ENCODE data around the gene ADAMTSL1.

DNA sequence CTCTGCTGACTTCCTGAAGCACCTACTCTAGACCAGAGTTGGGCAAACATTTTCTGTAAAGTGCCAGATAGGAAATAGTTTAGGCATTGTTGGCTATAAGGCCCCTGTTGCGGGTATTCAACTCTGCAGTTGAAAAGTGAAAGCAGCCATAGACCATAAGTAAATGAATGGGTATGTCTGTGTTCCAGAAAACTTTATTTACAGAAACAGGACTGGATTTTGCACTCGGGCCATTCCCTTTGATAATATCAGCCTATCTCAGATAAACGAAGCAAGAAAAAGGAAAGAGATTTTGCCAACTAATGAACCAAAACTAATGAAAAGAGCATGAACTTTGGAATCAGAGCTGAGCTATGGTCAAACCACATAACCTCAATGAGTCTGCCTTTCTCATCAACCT is 374.7 kb downstream of the ADAMTSL1 start:
- no peak for TF ChIP-seq ZFX (CRISPR knock-in tag; IDR thresholded peaks at IDR 0.05; ENCODE audit: low read depth)
- no peak for TF ChIP-seq EP300 (IDR thresholded peaks at IDR 0.05; ENCODE audit: low read depth in 2 of 2, low read length in 2 of 2)
- TF ChIP-seq EP300 (CRISPR knock-in tag; IDR thresholded peaks at IDR 0.05; ENCODE audit: borderline replicate concordance), result no peak
- no peak for TF ChIP-seq NFIC (IDR thresholded peaks at IDR 0.05; ENCODE audit: low read length)
- TF ChIP-seq ZNF468 (CRISPR knock-in tag; IDR thresholded peaks at IDR 0.05), result no peak
- TF ChIP-seq, protein P1, sequence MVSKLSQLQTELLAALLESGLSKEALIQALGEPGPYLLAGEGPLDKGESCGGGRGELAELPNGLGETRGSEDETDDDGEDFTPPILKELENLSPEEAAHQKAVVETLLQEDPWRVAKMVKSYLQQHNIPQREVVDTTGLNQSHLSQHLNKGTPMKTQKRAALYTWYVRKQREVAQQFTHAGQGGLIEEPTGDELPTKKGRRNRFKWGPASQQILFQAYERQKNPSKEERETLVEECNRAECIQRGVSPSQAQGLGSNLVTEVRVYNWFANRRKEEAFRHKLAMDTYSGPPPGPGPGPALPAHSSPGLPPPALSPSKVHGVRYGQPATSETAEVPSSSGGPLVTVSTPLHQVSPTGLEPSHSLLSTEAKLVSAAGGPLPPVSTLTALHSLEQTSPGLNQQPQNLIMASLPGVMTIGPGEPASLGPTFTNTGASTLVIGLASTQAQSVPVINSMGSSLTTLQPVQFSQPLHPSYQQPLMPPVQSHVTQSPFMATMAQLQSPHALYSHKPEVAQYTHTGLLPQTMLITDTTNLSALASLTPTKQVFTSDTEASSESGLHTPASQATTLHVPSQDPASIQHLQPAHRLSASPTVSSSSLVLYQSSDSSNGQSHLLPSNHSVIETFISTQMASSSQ (IDR thresholded peaks at IDR 0.05; ENCODE audit: low read depth), result no peak
- TF ChIP-seq, protein P1 (CRISPR knock-in tag; IDR thresholded peaks at IDR 0.05; ENCODE audit: borderline replicate concordance), result no peak
- no peak for TF ChIP-seq SATB2 (CRISPR knock-in tag; IDR thresholded peaks at IDR 0.05)

Measured in HepG2 (cell line).